Stimulated activated CD4-positive, alpha-beta T cell treated with anti-CD3 and anti-CD28 coated beads, TNF-alpha, amount 100 ng/mL, for 48 hours (primary cell): ENCODE results near the gene COX19.

Experiments used
- DNase-seq, 3 donors: peaks; one replicate each; pipeline ENCODE4 v3.0.0-alpha.2; 2020; ENCODE audit warnings: low read depth in 3 of 3

Gene COX19

DNA sequence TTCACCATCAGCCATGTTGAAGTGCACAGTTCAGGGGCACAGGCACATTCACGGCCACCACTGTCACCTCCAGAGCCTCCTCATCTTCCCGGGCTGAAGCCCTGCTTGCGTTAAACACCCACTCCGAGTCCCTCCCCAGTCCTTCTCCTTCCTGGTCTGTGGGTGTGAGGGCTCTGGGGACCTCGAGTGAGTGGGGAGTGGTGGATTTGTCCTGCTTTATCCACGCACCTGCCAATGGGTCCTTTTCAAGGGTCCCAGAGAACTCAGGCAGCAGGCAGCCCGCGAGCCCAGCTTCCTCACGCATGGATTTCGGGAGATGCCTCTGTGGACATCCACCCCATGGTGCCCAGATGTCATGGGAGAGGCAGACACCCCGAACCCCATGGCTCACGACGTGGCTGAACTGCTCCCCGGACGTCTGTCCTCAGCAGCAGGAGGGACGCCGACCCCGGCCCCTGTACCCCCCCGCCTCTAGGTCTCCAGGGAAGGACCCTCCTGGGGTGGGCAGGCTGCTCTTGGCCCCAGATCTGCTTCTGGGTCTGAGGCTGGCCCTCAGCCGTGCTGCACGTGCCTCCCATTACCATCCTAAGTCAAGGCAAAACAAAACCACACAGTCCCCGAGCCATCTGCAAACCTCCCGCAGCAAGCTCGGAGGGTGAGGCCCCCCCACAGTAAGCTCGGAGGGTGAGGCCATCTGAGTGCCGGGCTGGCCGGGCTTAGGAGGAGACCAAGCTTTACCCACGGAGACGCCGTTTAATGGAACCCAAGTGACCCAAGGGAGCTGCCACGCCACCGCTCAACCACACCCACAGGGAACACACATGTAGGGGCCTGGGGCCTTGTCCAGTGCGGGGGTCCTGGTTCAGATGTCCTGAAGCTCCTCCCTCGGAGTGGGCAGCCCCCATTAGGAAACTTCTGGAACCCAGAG lies 16.6 kb upstream of the COX19 start:
- DNase-seq: no peak

DNA sequence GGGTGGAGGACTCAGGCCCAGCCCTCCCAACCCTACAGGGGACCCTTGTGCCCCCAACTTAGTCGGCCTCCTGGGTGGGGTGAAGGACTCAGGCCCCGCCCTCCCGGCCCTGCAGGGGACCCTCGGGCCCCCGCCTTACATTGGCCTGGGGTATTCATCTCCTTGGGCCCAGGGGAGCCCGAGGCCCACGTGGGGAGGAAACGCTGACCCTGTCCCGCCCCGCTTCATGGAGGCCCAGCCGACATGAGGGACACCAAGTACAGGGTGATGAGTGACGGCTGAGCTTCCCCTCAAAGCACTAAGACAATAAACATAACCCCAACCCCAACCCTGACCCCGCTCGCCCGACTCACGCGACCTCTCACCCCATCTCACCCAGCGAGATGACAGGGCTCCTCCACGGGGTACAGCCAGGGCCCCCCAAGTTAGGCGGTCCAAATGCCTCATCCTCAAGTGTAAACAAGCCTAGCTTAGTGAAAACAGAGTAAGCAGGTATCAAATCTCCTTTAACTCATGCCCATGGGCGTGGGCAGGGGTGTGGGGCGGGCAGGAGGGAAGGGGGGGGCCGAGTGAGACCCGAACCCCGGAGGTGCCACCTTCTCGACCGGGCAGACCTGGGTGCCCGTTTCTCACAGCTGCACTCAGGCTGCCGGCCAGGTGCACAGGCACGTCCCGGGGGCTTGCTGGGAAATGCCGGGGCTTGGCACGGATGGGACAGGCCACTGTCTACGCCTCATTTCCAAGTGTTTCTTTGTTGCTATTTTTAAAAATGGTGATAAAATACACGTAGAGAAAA lies 15.8 kb upstream of the COX19 start:
- DNase-seq: no peak

DNA sequence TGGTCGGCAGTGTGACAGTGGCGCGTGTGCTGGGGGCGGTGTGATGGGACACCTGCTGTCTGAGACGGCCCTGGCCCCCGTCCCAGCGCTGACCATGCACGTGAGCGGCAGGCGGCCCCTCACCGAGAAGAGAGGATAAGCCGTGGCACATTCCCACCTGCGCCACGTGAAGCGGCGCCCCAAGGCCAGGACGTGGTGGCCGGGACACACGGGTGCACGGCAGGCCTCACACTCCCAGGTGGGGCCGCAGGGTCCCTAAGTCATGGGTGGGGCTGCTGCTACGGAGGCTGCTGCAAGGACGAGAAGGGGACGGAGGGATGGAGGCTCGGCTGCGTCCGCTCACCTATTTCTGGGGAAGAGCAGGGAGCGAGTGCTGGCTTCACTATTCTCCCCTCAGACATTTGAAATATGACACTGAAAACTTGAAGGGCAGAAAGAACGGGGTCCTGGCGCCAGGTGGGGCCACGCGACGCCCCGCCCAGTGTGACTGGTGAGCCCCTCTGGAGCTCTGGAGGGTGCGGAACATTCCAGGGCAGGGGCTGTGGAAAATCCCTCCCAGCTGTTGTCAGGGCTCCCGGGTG lies 15.1 kb upstream of the COX19 start:
- DNase-seq: no peak

DNA sequence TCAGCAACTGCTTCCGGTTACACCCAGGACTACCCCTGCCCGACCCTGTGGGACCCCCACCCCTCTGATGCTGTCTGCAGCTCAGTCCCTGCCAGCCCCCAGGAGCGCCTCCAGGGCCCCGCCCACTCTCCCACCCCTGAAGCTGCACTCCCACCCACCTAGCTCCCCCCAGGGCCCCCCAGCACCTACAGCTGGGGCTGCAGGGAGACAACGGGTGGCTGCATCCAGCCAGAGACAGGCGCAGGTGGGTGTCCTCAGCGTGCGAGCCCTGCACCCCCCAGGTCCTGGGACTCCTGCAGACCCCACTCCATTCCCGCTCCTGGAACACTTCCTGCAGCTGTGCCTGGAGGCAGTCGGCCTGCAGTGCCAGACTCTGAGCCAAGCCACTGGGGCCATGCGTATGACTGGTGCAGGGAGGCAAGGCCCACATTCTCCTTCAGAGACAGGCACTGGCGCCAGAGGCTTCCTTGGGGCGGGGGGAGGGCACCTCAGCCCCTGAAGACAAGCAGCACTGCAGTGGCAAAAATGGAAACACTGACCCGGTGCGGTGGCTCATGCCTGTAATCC lies 13.7 kb upstream of the COX19 start:
- DNase-seq: no peak

DNA sequence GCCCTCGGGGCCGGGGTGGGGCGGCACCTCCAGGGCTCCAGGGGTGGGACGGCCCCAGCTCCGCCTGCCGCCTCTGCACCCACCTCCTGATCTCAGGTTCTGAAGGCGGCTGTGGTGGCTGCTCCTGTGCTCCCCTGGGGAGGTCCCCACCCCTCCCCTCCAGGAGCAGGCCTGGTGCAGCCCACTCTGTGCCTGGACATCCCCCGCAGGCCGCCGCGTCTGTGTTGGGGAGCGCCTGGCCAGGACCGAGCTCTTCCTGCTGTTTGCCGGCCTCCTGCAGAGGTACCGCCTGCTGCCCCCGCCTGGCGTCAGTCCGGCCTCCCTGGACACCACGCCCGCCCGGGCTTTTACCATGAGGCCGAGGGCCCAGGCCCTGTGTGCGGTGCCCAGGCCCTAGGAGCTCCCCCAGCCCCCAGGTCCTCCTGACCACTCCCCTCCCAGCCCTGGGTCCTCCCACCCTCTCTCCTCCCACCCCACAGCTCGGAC lies 13.1 kb upstream of the COX19 start:
- no peak for DNase-seq

DNA sequence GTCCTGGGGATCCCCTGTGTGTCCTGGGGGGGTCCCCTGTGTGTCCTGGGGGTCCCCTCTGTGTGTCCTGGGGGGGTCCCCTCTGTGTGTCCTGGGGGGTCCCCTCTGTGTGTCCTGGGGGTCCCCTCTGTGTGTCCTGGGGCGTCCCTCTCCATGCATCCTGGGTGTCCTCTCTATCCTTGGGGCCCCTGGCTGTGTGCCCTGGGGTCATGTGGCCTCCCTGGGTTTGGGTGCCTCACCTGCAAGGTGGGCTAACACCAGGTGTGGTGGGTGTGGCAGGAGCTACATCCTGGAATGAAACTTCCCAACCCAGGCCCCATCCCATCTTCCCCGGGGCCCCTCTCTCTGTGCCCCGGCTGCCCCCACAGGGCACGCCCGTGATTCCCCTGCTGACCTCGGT lies 12.6 kb upstream of the COX19 start:
- no peak for DNase-seq

DNA sequence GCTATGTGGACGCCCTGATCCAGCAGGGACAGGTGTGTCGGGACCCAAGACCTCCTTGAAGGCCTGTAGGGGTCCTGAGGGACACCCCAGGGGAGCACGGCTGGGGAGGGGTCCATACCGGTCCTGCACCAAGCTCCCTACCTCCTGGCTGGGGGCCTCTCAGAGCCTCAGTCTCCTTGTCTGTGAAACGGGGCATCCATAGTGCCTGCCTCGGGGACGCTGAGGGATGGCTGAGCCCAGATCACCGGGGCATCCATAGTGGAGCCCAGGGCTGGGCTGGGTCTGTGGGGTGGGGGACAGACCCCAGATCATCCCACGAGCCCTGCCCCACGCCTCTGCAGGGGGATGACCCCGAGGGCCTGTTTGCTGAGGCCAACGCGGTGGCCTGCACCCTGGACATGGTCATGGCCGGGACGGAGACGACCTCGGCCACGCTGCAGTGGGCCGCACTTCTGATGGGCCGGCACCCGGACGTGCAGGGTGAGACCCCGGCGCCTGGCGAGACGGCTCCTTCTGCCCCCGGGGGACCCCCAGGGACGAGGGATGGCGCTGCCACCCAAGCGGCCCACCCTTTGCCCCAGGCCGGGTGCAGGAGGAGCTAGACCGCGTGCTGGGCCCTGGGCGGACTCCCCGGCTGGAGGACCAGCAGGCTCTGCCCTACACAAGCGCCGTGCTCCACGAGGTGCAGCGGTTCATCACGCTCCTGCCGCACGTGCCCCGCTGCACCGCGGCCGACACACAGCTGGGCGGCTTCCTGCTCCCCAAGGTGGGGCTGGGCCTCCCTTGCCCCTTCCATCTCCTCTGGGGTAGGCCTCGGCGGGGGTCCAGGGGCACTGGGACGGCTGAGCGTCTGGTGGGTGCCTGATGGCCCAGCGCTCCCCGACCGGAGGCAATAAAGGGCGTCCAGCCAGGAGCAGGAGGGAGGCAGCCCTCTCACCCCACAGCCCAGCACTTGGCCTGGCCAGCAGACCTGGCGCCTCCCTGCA lies 11.7 kb upstream of the COX19 start:
- no peak for DNase-seq

DNA sequence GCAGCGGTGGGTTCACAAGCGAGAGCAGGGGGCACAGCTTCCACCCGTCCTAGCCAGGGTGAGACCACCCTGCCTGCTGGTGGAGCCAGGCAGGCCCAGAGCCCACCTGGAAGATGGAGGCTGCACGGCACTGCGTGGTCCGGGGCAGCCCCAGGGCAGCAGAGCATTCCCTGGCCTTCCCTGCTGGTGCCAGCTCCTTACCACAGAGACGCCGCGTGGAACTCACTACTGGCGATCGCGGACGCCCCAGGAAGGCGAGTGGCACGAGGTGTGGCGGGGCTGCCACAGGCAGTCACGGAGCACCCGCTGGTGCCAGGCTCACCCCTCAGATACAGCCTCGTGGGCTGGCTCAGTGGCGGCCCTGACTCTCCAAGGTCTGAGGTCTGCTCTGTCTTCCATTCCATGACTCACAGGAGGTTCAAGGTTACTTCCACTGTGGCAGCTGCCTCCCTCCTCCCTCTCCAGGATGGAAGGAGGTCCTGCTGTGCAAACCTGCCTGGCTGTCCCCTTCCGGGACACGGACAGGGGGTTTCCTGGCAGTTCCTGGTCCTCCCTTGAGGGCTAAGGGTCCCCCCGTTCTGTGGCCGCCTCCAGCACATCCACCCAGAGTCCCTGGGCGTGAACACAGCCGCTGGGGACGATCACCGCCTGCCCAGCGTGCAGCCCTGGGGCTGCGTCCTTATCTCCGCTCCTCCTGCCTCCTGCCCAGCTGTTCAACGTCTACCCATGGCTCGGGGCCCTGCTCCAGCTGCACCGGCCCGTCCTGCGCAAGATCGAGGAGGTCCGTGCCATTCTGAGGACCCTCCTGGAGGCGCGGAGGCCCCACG lies 10.8 kb upstream of the COX19 start:
- DNase-seq: no peak

DNA sequence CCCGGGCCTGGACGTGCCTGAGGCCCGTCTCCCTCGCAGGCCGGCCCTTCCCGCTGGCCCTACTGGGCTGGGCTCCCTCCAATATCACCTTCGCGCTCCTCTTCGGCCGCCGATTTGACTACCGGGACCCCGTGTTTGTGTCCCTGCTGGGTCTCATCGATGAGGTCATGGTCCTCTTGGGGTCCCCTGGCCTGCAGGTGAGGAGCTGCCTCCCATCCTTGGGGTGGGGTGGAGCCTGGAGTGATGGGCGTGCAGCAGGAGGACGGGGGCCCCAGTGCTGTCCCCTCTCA lies 9.7 kb upstream of the COX19 start:
- DNase-seq: no peak

DNA sequence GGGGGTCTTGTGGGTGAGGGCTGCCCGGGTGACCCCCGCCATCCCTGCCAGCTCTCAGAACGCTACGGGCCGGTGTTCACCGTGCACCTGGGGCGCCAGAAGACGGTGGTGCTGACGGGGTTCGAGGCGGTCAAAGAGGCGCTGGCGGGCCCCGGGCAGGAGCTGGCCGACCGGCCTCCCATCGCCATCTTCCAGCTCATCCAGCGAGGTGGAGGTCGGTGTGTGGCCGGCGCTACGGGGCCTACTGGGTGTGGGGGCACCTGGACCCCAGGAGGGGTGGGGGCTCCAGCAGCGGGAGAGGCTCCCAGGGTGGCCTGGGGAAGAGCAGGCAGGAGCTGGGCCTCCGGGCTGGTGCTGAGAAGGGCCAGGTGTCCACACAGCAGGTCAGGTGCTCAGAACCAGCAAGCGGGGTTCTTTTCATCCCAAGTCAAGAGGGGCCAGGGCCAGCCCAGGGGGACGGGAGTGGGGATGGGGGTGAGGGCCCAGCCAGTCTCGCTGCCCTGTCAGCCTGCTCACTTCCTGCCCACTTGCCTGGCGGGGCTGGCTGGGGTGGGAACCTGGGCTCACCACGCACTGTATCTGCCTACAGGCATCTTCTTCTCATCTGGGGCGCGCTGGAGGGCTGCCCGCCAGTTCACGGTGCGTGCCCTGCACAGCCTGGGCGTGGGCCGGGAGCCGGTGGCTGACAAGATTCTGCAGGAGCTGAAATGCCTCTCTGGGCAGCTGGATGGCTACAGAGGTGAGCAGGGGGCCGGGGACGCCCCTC lies 9.2 kb upstream of the COX19 start:
- DNase-seq: no peak

DNA sequence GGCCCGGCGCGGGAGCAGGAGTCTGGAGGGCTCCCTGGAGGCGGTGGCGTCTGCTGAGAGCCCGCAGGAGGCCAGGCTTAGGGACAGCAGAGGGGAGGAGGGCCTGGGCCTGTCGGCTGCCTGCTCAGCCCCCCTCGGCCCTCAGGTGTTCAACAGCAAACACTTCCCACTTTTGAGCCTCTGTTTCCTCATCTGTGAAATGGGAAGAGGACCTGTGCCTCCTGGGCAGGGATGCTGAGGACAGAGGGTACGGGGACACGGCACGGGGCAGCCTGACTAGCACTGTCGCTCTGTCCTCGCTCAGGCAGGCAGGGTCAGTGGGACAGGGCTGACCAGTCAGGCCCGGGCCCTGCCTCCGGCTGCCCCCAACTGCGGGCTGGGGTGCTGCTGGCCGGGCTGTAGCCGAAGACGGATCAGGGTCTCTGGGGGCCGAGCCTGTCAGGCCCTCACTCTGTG lies 8.3 kb upstream of the COX19 start:
- no peak for DNase-seq

DNA sequence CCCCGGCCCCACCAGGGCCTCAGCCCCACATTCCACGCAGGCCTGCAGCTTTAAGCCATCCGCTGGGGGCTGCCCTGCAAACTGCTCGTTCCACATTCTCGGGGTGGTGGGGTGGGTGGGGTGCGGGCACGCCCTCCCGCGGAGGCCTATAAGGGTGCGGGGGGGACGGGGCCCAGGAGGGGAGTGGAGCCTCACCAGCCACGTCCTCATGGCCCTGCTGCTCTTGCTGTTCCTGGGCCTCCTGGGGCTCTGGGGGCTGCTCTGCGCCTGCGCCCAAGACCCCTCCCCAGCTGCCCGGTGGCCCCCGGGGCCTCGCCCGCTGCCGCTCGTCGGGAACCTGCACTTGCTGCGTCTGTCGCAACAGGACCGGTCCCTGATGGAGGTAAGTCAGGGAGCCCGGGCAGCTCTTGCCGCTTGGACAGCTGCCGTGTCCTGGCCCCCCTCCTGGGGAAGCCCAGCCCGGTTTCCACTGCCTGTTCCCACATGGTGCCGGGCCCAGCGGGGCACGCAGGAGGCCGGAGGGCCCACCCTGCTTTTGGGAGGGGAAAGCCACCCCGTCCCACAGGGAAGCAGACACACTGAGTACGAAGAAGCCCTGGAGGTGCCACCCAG lies 7.8 kb upstream of the COX19 start, which contains the start of gene CYP2W1:
TSS of gene CYP2W1 (plus strand) at position 178 of the 612 bp plus-strand sequence. CDS start at position 209, 31 bp downstream.
- no peak for DNase-seq

DNA sequence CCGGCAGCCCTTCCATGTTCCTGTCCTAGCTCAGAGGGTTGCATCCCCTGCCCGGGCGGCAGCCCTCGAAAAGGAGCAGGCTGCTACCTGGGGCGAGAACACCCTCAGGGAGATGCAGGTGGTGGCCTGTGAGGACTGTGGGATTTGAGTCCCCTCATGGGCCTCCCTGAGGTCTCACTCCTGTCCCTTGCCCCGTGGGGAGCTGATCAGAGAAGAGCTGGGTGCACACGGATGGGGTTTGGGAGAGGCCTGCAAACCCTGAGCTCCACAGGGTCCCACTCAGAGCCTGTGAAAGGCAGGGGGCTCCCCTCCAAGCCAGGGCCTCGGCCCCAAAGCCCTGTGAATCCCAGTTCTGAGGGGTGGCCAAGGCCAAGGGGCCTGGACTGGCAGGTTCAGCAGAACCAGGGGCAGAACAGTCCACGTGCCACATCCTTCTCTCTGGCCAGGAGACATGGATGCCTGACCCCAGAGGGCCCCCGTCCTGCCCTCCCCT lies 7.2 kb upstream of the COX19 start:
- DNase-seq: no peak

DNA sequence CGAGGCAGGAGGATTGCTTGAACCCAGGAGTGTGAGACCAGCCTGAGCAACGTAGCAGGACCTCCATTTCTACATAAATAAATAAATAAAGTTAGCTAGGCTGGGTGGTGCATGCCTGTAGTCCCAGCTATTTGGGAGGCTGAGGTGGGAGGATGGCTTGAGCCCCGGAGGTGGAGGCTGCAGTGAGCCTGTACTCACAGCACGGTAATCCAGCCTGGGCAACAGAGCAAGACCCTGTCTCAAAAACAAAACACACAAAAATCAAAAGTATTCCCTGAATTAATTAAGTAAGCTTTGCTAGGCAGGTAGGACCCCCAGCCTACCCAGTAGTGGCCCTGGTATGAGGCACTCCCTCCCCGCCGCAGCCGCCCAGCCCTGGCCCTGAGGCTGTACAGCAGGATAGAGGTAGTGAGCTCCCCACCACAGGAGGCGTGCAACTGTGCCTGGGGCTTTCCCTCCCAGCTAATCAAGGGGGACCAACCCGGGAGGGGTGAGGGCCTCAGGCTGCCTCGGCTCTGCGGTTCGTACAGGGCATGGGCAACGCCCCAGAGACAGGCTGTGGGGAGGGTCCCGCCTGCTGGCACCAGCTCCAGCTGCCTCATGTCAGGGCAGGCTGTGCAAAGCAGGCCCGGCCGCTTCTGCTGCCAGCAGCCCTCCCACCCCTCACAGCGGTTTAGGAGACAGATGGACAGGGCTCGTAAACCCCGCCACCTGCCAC lies 6.6 kb upstream of the COX19 start:
- DNase-seq: no peak

DNA sequence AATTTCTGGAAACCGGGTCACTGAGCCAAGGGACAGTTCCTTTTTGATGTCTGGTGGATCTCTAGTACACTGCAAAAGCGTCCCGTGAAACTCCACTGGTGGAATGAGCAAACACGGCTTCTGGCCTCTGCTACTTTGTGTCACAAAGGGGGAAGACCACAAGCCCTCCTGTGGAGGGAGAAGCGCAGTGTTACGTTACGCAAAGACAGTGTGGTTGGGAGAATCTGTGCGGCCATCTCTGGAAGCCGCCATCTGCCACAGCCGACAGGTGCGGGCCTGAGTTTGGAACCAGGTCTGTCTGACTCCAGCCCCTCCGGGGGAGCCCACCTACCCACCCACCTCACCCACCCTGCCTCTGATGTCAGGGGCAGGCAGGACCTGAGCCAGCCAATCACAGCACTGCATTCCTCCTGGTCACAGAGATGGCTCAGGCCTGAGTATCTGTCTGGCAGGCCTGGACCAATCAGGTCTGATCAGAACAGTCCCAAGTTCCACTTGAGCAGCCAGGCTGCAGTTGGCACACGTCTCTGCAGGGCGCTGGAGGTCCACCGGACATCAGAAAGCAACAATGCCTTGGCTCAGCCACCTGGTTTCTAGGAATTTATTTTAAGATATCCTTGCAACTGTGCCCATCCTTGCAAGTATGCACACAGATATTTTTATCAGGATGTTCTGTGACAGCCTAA lies 4.7 kb upstream of the COX19 start:
- DNase-seq: no peak

DNA sequence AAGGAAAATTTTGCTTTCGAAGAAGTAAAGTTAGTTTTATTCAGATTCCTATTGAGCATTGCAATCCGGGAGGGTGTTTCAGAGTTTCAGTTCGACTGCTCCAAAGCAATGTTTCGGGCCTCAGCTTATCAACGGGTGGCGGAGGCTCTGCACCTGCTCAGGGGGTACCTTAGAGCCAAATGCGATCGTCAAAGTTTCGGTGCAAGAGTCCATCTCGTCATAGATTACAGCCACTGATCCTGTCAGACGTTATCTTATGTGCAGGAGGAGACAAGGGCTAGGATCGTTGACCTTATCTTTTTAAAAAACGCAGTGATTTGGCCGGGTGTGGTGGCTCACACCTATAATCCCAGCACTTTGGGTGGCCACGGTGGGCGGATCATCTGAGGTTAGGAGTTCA lies 3.8 kb upstream of the COX19 start:
- no peak for DNase-seq

DNA sequence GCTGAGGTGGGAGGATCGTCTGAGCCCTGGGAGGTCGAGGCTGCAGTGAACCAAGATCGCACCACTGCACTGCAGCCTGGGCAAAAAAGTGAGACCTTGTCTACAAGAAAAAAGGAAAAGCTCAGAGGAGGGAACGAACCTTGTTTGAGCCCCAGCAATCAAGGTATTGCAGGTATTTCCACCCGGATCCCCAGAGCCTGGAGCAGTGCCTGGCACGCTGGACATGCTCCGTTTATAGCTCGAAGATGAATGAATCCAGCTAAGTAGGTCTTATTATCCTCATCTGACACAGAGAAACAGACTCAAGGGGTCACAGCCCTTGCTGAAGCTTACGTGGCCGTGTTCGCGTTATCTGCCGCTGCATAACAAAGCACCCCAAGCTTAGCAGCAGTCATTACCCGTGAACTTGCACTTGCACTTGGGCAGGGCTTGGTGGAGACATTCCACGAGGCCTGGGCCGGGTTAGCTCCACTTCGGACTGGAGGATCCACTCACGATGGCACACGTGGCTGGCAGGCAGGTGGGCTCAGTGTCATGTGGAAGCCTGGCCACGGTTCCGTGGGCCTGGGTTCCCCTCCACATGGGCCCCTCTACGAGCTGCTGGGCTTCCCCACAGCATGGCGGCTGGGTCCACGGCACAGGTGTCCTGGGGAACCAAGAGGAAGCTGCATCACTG lies 3.2 kb upstream of the COX19 start:
- no peak for DNase-seq
